K562 (cell line): Measurements from ENCODE around the gene PAQR4.

Source experiments
- ZBED1 ChIP-seq: IDR thresholded peaks from 2 replicates; pipeline ENCODE4 v1.6.1; 2014
- TF ChIP-seq, protein P1 (sequence below): fragments of 200-600 bp; sonication (generic); IDR thresholded peaks from one replicate; pipeline ENCODE4 v1.6.1; 2012; ENCODE audit warnings: mild to moderate bottlenecking, low read depth, low read length, inconsistent platforms

DNA sequence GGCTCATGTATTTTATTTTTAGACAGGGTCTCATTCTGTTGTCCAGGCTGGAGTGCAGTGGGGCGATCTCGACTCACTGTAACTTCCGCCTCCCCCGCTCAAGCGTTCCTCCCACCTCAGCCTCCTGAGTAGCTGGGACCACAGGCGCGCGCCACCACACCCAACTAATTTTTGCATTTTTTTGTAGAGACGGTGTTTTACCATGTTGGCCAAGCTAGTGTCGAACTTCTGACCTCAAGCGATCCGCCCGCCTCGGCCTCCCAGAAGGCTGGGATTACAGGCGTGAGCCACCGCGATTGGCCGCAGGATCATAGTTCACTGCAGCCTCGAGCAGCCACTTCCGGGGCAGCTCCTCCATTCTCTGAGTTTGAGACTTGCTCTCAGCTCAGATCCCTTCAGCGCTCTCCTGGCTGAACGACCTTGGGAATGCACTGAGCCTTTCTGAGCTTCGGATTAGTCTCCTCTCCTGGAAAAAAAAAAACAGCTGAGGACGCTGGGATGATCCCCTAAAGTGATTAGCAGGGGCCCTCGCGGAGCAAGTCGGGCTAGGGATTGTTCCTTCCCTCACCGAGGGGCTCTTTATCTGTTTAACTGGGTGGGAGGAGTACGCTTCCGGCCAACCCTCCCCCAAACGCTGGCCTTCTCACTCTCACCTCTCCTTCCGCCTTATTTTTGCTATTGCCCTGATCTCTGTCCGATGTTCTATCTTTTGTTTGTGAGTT is 12.2 kb downstream of the PAQR4 start:
- no peak for TF ChIP-seq ZBED1
- TF ChIP-seq, protein P1, sequence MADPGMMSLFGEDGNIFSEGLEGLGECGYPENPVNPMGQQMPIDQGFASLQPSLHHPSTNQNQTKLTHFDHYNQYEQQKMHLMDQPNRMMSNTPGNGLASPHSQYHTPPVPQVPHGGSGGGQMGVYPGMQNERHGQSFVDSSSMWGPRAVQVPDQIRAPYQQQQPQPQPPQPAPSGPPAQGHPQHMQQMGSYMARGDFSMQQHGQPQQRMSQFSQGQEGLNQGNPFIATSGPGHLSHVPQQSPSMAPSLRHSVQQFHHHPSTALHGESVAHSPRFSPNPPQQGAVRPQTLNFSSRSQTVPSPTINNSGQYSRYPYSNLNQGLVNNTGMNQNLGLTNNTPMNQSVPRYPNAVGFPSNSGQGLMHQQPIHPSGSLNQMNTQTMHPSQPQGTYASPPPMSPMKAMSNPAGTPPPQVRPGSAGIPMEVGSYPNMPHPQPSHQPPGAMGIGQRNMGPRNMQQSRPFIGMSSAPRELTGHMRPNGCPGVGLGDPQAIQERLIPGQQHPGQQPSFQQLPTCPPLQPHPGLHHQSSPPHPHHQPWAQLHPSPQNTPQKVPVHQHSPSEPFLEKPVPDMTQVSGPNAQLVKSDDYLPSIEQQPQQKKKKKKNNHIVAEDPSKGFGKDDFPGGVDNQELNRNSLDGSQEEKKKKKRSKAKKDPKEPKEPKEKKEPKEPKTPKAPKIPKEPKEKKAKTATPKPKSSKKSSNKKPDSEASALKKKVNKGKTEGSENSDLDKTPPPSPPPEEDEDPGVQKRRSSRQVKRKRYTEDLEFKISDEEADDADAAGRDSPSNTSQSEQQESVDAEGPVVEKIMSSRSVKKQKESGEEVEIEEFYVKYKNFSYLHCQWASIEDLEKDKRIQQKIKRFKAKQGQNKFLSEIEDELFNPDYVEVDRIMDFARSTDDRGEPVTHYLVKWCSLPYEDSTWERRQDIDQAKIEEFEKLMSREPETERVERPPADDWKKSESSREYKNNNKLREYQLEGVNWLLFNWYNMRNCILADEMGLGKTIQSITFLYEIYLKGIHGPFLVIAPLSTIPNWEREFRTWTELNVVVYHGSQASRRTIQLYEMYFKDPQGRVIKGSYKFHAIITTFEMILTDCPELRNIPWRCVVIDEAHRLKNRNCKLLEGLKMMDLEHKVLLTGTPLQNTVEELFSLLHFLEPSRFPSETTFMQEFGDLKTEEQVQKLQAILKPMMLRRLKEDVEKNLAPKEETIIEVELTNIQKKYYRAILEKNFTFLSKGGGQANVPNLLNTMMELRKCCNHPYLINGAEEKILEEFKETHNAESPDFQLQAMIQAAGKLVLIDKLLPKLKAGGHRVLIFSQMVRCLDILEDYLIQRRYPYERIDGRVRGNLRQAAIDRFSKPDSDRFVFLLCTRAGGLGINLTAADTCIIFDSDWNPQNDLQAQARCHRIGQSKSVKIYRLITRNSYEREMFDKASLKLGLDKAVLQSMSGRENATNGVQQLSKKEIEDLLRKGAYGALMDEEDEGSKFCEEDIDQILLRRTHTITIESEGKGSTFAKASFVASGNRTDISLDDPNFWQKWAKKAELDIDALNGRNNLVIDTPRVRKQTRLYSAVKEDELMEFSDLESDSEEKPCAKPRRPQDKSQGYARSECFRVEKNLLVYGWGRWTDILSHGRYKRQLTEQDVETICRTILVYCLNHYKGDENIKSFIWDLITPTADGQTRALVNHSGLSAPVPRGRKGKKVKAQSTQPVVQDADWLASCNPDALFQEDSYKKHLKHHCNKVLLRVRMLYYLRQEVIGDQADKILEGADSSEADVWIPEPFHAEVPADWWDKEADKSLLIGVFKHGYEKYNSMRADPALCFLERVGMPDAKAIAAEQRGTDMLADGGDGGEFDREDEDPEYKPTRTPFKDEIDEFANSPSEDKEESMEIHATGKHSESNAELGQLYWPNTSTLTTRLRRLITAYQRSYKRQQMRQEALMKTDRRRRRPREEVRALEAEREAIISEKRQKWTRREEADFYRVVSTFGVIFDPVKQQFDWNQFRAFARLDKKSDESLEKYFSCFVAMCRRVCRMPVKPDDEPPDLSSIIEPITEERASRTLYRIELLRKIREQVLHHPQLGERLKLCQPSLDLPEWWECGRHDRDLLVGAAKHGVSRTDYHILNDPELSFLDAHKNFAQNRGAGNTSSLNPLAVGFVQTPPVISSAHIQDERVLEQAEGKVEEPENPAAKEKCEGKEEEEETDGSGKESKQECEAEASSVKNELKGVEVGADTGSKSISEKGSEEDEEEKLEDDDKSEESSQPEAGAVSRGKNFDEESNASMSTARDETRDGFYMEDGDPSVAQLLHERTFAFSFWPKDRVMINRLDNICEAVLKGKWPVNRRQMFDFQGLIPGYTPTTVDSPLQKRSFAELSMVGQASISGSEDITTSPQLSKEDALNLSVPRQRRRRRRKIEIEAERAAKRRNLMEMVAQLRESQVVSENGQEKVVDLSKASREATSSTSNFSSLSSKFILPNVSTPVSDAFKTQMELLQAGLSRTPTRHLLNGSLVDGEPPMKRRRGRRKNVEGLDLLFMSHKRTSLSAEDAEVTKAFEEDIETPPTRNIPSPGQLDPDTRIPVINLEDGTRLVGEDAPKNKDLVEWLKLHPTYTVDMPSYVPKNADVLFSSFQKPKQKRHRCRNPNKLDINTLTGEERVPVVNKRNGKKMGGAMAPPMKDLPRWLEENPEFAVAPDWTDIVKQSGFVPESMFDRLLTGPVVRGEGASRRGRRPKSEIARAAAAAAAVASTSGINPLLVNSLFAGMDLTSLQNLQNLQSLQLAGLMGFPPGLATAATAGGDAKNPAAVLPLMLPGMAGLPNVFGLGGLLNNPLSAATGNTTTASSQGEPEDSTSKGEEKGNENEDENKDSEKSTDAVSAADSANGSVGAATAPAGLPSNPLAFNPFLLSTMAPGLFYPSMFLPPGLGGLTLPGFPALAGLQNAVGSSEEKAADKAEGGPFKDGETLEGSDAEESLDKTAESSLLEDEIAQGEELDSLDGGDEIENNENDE = no peak
